HAP-1 (cell line): Measurements from ENCODE around the gene PIGN.
A peak's percentile ranks its signal among the peaks of the same experiment; 100 is the strongest.

Experiments used
- DNase-seq, 2 experiments: peaks; one replicate each; pipeline ENCODE4 v3.0.0-alpha.2; 2016 to 2020; ENCODE audit warnings: low spot score in 2 of 2
- H3K27me3 ChIP-seq: fragments of 250-450 bp; sonication (Bioruptor Pico); 2 replicates; pipeline ENCODE4 v1.5.1; 2020; ENCODE audit warnings: low read depth, mild to moderate bottlenecking, moderate library complexity
- H3K36me3 ChIP-seq: fragments of 250-450 bp; sonication (Bioruptor Pico); replicated peaks from 2 replicates; pipeline ENCODE4 v1.5.1; 2020; ENCODE audit warnings: mild to moderate bottlenecking
- H3K4me1 ChIP-seq: fragments of 250-450 bp; sonication (Bioruptor Pico); 2 replicates; pipeline ENCODE4 v1.5.1; 2020; ENCODE audit warnings: mild to moderate bottlenecking
- H3K4me3 ChIP-seq: fragments of 250-450 bp; sonication (Bioruptor Pico); 2 replicates; pipeline ENCODE4 v1.5.1; 2020; ENCODE audit warnings: mild to moderate bottlenecking, moderate library complexity
- H3K9me3 ChIP-seq: fragments of 250-450 bp; sonication (Bioruptor Pico); 2 replicates; pipeline ENCODE4 v1.5.1; 2020; ENCODE audit warnings: mild to moderate bottlenecking, moderate library complexity
- in situ Hi-C: fragments of 300-500 bp; cut with MboI; formaldehyde crosslinking; loops from 3 replicates; pipeline ENCODE4 v1.14.3; 2020; ENCODE audit warnings: low sequenced_read_pairs, inconsistent platforms, mixed read lengths

PIGN gene

GRCh38 chr18:62024983-62025382, 161.9 kb downstream of the PIGN start:
- Histone ChIP-seq H3K4me1 (peaks cover 11% of the 10 kb centered on the region), H3K9me3 (no peaks in the 10 kb centered on the region), H3K4me3 (no peak overlapping the region), H3K36me3 (no peaks in the 10 kb centered on the region), H3K27me3 (no peaks in the 10 kb centered on the region)
- in situ Hi-C loops, result no loop called here
- DNase-seq, result no peak

GRCh38 chr18:62023536-62023935, 163.3 kb downstream of the PIGN start:
- in situ Hi-C loops, result no loop called here
- DNase-seq, result no peak
- Histone ChIP-seq H3K4me3 (no peak overlapping the region), H3K36me3 (no peaks in the 10 kb centered on the region), H3K4me1 (peaks cover 7% of the 10 kb centered on the region), H3K27me3 (no peaks in the 10 kb centered on the region), H3K9me3 (no peaks in the 10 kb centered on the region)

GRCh38 chr18:62018759-62019041, 168.2 kb downstream of the PIGN start:
- no peaks in the 10 kb centered on the region for H3K4me1 ChIP-seq
- in situ Hi-C loops, result no loop called here
- no peaks in the 10 kb centered on the region for H3K27me3 ChIP-seq
- no peak overlapping the region for H3K4me3 ChIP-seq
- H3K36me3 ChIP-seq, result no peaks in the 10 kb centered on the region
- no peaks in the 10 kb centered on the region for H3K9me3 ChIP-seq
- no peak for DNase-seq

- Histone ChIP-seq H3K4me3 (no peak overlapping the region), H3K27me3 (no peaks in the 10 kb centered on the region), H3K4me1 (no peaks in the 10 kb centered on the region), H3K36me3 (no peaks in the 10 kb centered on the region), H3K9me3 (no peaks in the 10 kb centered on the region)
- DNase-seq, result no peak
- in situ Hi-C loops, result no loop called here
Measured at GRCh38 chr18:62018034-62018758, 168.7 kb downstream of the PIGN start.

GRCh38 chr18:62017618-62018017, 169.2 kb downstream of the PIGN start:
- H3K4me1 ChIP-seq, result no peaks in the 10 kb centered on the region
- no peaks in the 10 kb centered on the region for H3K27me3 ChIP-seq
- H3K36me3 ChIP-seq, result no peaks in the 10 kb centered on the region
- in situ Hi-C loops, result no loop called here
- no peak overlapping the region for H3K4me3 ChIP-seq
- DNase-seq, result no peak
- no peaks in the 10 kb centered on the region for H3K9me3 ChIP-seq

DNA sequence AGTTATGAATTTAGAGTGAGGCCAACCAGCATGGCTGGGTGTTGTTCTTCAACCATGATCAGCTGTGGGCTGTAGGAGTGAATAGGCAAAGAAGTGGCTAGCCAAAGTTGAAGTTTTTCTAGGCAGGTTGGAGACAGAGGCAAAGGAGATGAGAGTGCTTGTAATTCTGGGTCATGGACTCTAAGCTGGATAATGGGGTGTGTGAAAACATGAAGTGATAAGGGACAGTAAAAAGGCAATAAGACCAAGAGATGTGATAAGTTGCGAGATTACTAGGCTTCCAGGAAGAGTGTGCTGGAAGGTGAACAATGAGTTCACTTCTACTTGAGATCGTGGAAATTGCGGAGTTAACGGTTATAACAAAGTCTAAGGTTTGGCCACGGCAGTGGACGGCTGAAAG, 175.4 kb downstream of the PIGN start:
- in situ Hi-C loops, result no loop called here

GRCh38 chr18:62009521-62009920, 177.3 kb downstream of the PIGN start:
- Histone ChIP-seq H3K4me1 (no peaks in the 10 kb centered on the region), H3K9me3 (peaks cover 3% of the 10 kb centered on the region; the same call in 1 of the 2 replicates), H3K27me3 (no peaks in the 10 kb centered on the region), H3K36me3 (no peaks in the 10 kb centered on the region), H3K4me3 (no peak overlapping the region)
- in situ Hi-C loops, result no loop called here
- no peak for DNase-seq

More for the DNA sequence above, 175.4 kb downstream of the PIGN start:
- Histone ChIP-seq H3K27me3 (no peaks in the 10 kb centered on the region), H3K4me3 (no peak overlapping the region), H3K36me3 (no peaks in the 10 kb centered on the region), H3K9me3 (no peaks in the 10 kb centered on the region), H3K4me1 (no peaks in the 10 kb centered on the region)
- no peak for DNase-seq

GRCh38 chr18:62001396-62001795, 185.5 kb downstream of the PIGN start:
- DNase-seq, result peak; percentile 21 to 37
- Histone ChIP-seq H3K4me1 (no peaks in the 10 kb centered on the region), H3K9me3 (peaks cover 9% of the 10 kb centered on the region), H3K27me3 (no peaks in the 10 kb centered on the region), H3K36me3 (no peaks in the 10 kb centered on the region), H3K4me3 (no peak overlapping the region)
- in situ Hi-C loops, result no loop called here

GRCh38 chr18:61998957-61999356, 187.9 kb downstream of the PIGN start:
- in situ Hi-C loops, result no loop called here
- no peak for DNase-seq
- Histone ChIP-seq H3K9me3 (peaks cover 5% of the 10 kb centered on the region; the same call in 1 of the 2 replicates), H3K36me3 (no peaks in the 10 kb centered on the region), H3K27me3 (no peaks in the 10 kb centered on the region), H3K4me3 (no peak overlapping the region), H3K4me1 (no peaks in the 10 kb centered on the region)

DNA sequence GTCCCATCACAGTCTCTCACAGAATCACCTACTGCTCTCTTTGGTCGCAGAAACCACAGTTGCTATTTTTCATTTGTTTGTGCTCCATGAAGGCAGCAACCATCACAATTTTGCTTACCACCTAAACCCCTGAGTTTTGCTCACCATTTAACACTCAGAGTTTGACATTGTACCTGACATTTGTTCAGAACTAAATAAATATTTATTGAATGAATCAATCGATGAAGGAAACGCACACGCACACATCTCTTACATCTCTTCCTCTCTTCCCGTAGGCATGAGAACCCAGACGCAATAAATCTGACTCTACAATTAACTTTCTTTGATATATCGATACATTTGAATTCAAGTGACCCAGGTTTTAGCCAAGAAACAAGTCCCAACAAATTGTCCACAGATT, 188.5 kb downstream of the PIGN start:
- in situ Hi-C loops, result no loop called here
- H3K27me3 ChIP-seq, result no peaks in the 10 kb centered on the region
- no peak for DNase-seq
- no peaks in the 10 kb centered on the region for H3K4me1 ChIP-seq
- H3K4me3 ChIP-seq, result no peak overlapping the region
- H3K9me3 ChIP-seq, result peaks cover 5% of the 10 kb centered on the region; the same call in 1 of the 2 replicates
- no peaks in the 10 kb centered on the region for H3K36me3 ChIP-seq

GRCh38 chr18:61995618-61996017, 191.2 kb downstream of the PIGN start:
- Histone ChIP-seq H3K4me1 (no peaks in the 10 kb centered on the region; the same call in 1 of the 2 replicates), H3K4me3 (no peak overlapping the region), H3K9me3 (no peaks in the 10 kb centered on the region), H3K27me3 (no peaks in the 10 kb centered on the region), H3K36me3 (no peaks in the 10 kb centered on the region)
- in situ Hi-C loops, result no loop called here
- DNase-seq, result no peak

GRCh38 chr18:61993831-61994230, 193.0 kb downstream of the PIGN start:
- Histone ChIP-seq H3K4me3 (no peak overlapping the region), H3K4me1 (no peaks in the 10 kb centered on the region; the same call in 1 of the 2 replicates), H3K9me3 (no peaks in the 10 kb centered on the region), H3K36me3 (no peaks in the 10 kb centered on the region), H3K27me3 (no peaks in the 10 kb centered on the region)
- in situ Hi-C loops, result no loop called here
- DNase-seq, result no peak

- in situ Hi-C loops, result no loop called here
- DNase-seq, result no peak
- Histone ChIP-seq H3K9me3 (no peaks in the 10 kb centered on the region), H3K36me3 (no peaks in the 10 kb centered on the region), H3K4me1 (no peaks in the 10 kb centered on the region; the same call in 1 of the 2 replicates), H3K27me3 (no peaks in the 10 kb centered on the region), H3K4me3 (no peak overlapping the region)
Measured at GRCh38 chr18:61992923-61993322, 193.9 kb downstream of the PIGN start.

- no peaks in the 10 kb centered on the region; the same call in 1 of the 2 replicates for H3K4me1 ChIP-seq
- no peaks in the 10 kb centered on the region for H3K9me3 ChIP-seq
- no peaks in the 10 kb centered on the region for H3K36me3 ChIP-seq
- H3K4me3 ChIP-seq, result no peak overlapping the region
- H3K27me3 ChIP-seq, result no peaks in the 10 kb centered on the region
- in situ Hi-C loops, result no loop called here
- no peak for DNase-seq
Measured at GRCh38 chr18:61992285-61992684, 194.6 kb downstream of the PIGN start.

GRCh38 chr18:61991836-61992235, 195.0 kb downstream of the PIGN start:
- no peaks in the 10 kb centered on the region for H3K9me3 ChIP-seq
- DNase-seq, result no peak
- no peaks in the 10 kb centered on the region; the same call in 1 of the 2 replicates for H3K4me1 ChIP-seq
- H3K27me3 ChIP-seq, result no peaks in the 10 kb centered on the region
- in situ Hi-C loops, result no loop called here
- H3K36me3 ChIP-seq, result no peaks in the 10 kb centered on the region
- no peak overlapping the region for H3K4me3 ChIP-seq
